ENCODE data around the gene YWHAE.

YWHAE gene

GRCh38 chr17:1377334-1377733, 22.7 kb downstream of the YWHAE start:
- Mint-ChIP-seq H3K36me3 (ENCODE audit: low read depth) (peaks cover 76% of the 10 kb centered on the region), H3K4me3 (no peak overlapping the region), H3K9me3 (no peaks in the 10 kb centered on the region), H3K4me1 (peaks cover 57% of the 10 kb centered on the region), H3K27ac (peak overlapping the region; percentile 82), H3K27me3 (ENCODE audit: low read depth, poor library complexity) (peaks cover 2% of the 10 kb centered on the region)
- DNase-seq = no peak
- TF ChIP-seq, protein P1, sequence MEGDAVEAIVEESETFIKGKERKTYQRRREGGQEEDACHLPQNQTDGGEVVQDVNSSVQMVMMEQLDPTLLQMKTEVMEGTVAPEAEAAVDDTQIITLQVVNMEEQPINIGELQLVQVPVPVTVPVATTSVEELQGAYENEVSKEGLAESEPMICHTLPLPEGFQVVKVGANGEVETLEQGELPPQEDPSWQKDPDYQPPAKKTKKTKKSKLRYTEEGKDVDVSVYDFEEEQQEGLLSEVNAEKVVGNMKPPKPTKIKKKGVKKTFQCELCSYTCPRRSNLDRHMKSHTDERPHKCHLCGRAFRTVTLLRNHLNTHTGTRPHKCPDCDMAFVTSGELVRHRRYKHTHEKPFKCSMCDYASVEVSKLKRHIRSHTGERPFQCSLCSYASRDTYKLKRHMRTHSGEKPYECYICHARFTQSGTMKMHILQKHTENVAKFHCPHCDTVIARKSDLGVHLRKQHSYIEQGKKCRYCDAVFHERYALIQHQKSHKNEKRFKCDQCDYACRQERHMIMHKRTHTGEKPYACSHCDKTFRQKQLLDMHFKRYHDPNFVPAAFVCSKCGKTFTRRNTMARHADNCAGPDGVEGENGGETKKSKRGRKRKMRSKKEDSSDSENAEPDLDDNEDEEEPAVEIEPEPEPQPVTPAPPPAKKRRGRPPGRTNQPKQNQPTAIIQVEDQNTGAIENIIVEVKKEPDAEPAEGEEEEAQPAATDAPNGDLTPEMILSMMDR (IDR thresholded peaks at IDR 0.05) = no peak

DNA sequence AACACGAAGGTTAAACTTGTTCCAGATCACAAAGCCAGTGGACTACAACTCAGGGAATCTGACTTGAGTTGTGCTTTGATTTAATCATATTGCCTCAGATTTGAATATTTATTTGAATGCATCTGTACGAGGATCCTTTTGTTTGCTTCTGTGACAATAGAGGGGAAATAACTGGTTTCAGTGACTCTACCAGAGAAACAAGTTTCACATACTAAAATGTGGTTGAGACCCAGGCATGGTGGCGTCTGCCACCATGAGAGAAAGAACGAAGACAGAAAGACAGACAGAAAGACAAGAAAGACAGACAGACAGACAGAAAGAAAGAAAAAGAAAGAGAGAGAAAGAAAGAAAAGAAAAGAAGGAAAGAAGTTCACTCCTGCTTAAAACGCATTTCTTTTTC, 24.0 kb downstream of the YWHAE start:
- H3K27me3 Mint-ChIP-seq (ENCODE audit: low read depth, poor library complexity) = peaks cover 2% of the 10 kb centered on the region
- H3K4me3 Mint-ChIP-seq = no peak overlapping the region
- DNase-seq = no peak
- no peaks in the 10 kb centered on the region for H3K9me3 Mint-ChIP-seq
- H3K36me3 Mint-ChIP-seq (ENCODE audit: low read depth) = peaks cover 73% of the 10 kb centered on the region
- TF ChIP-seq, protein P1 (IDR thresholded peaks at IDR 0.05) = no peak
- H3K27ac Mint-ChIP-seq = peak overlapping the region; percentile 90
- peaks cover 49% of the 10 kb centered on the region for H3K4me1 Mint-ChIP-seq

DNA sequence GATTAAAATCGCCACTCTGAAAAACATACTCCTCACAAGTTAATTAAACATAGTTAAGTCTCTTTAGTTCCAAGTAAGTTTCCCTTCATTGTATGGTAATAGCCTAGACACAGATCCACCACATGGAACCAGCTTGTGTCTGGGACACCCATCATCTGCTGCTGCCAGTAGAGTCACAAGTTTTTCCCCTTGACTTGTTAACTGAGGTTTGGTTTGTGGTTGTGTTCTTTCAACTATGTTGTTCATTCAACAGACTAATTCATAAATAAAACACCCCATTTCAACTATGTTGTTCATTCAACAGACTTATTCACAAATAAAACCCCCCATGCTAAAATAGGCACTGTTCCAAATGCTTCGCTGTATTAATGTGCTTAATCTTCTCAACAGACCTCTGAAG, 24.4 kb downstream of the YWHAE start:
- H3K36me3 Mint-ChIP-seq (ENCODE audit: low read depth) = peaks cover 74% of the 10 kb centered on the region
- H3K27me3 Mint-ChIP-seq (ENCODE audit: low read depth, poor library complexity) = peaks cover 2% of the 10 kb centered on the region
- no peak overlapping the region for H3K4me3 Mint-ChIP-seq
- H3K9me3 Mint-ChIP-seq = no peaks in the 10 kb centered on the region
- peak overlapping the region; percentile 90 for H3K27ac Mint-ChIP-seq
- no peak for DNase-seq
- TF ChIP-seq, protein P1 (IDR thresholded peaks at IDR 0.05) = no peak
- H3K4me1 Mint-ChIP-seq = peaks cover 46% of the 10 kb centered on the region

- no peak for DNase-seq
- H3K27me3 Mint-ChIP-seq (ENCODE audit: low read depth, poor library complexity) = peaks cover 2% of the 10 kb centered on the region
- H3K4me1 Mint-ChIP-seq = peaks cover 38% of the 10 kb centered on the region
- TF ChIP-seq, protein P1 (IDR thresholded peaks at IDR 0.05) = no peak
- peaks cover 68% of the 10 kb centered on the region for H3K36me3 Mint-ChIP-seq (ENCODE audit: low read depth)
- no peak overlapping the region for H3K4me3 Mint-ChIP-seq
- H3K27ac Mint-ChIP-seq = peak overlapping the region; percentile 58
- no peaks in the 10 kb centered on the region for H3K9me3 Mint-ChIP-seq
These were observed 25.4 kb downstream of the YWHAE start for GRCh38 chr17:1374431-1375177.

DNA sequence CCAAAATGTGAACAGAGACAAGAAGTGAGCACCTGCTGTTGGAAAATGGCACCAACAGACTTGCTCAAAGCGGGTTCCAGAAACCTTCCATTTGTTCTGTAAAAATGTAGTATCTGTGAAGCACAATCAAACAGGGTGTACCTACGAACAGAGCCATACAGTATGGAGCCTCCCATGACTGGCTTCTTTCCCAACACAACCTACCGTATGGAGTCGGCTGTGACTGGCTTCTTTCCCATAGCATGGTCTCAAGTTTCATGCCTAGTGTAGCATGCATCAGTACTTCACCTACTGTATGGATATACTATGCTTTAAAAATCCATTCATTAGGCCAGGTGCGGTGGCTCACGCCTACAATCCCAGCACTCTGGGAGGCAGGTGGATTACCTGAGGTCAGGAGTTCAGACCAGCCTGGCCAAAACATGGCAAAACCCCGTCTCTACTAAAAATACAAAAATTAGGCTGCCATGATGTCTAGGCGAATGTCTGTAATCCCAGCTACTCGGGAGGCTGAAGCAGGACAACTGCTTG, 26.2 kb downstream of the YWHAE start:
- no peak overlapping the region for H3K27ac Mint-ChIP-seq
- H3K9me3 Mint-ChIP-seq = no peaks in the 10 kb centered on the region
- H3K27me3 Mint-ChIP-seq (ENCODE audit: low read depth, poor library complexity) = peaks cover 2% of the 10 kb centered on the region
- H3K36me3 Mint-ChIP-seq (ENCODE audit: low read depth) = peaks cover 64% of the 10 kb centered on the region
- TF ChIP-seq, protein P1 (IDR thresholded peaks at IDR 0.05) = no peak
- peaks cover 37% of the 10 kb centered on the region for H3K4me1 Mint-ChIP-seq
- DNase-seq = no peak
- no peak overlapping the region for H3K4me3 Mint-ChIP-seq

DNA sequence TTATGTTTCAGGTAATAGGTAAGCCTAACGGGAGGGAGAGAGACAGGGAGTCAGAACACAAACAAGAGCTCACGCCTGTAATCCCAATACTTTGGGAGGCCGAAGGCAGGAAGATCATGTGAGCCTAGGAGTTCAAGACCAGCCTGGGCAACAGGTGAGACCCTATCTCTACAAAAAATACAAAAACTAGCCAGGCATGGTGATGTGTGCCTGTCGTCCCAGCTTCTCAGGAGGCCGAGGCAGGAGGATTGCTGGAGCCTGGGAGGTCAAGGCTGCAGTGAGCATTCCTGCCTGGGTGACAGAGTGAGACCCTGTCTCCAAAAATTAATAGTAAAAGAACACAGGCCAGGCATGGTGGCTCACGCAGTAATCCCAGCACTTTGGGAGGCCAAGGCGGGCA, 27.4 kb downstream of the YWHAE start:
- Mint-ChIP-seq H3K27ac (peak overlapping the region; percentile 66), H3K9me3 (no peaks in the 10 kb centered on the region), H3K27me3 (ENCODE audit: low read depth, poor library complexity) (peaks cover 2% of the 10 kb centered on the region), H3K4me3 (no peak overlapping the region), H3K36me3 (ENCODE audit: low read depth) (peaks cover 59% of the 10 kb centered on the region), H3K4me1 (peaks cover 32% of the 10 kb centered on the region)
- no peak for DNase-seq
- TF ChIP-seq, protein P1 (IDR thresholded peaks at IDR 0.05) = no peak
